CD4-positive, alpha-beta memory T cell (primary cell): ENCODE results near the gene SIGLEC11. TPM values are rescaled to one million over a fixed set of nuclear protein-coding genes. Genes with fewer than 3 reads are reported as not detected.
"Not testable (repeated sequence)": the region's sequence is repeated elsewhere in the genome, so short reads cannot be mapped to it uniquely, and the experiment has no call there.

Experiments used
- CTCF ChIA-PET: fragments of 350-600 bp; sonication (Branson Sonifier 250); formaldehyde crosslinking; loops from one replicate; lab custom pipeline; 2021; ENCODE audit warnings: inconsistent platforms; ENCODE audit not compliant: partially characterized antibody; lab: Charles Lee
- POLR2A ChIA-PET: fragments of 350-600 bp; sonication (Branson Sonifier 250); formaldehyde crosslinking; loops from one replicate; lab custom pipeline; 2021; ENCODE audit not compliant: partially characterized antibody; lab: Charles Lee
- DNase-seq, 5 donors: peaks; one replicate each; pipeline versions ENCODE4 v3.0.0 to v3.0.0-alpha.2; 2020 to 2022; ENCODE audit warnings: mixed read lengths in 1 of 5
- H3K27ac ChIP-seq: one replicate; pipeline ENCODE4 v1.7.0; 2013; ENCODE audit warnings: low read depth, low read length
- H3K27me3 ChIP-seq: 2 replicates; pipeline ENCODE4 v1.7.0; 2013; ENCODE audit warnings: mild to moderate bottlenecking, low read length, moderate library complexity; ENCODE audit not compliant: insufficient read depth
- H3K36me3 ChIP-seq: 2 replicates; pipeline ENCODE4 v1.7.0; 2013; ENCODE audit warnings: mild to moderate bottlenecking, low read length, moderate library complexity; ENCODE audit not compliant: insufficient read depth
- H3K4me1 ChIP-seq: 2 replicates; pipeline ENCODE4 v1.7.0; 2013; ENCODE audit warnings: mild to moderate bottlenecking, low read length, moderate library complexity; ENCODE audit not compliant: insufficient read depth
- H3K4me3 ChIP-seq, 2 donors: one replicate each; pipeline ENCODE4 v1.7.0; 2013; ENCODE audit warnings: low read length in 2 of 2, mild to moderate bottlenecking in 1 of 2
- H3K9me3 ChIP-seq, 2 donors: one replicate each; pipeline ENCODE4 v1.7.0; 2013; ENCODE audit warnings: low read length in 2 of 2, control low read depth in 1 of 2; ENCODE audit not compliant: control insufficient read depth in 1 of 2
- H3K27ac Mint-ChIP-seq, 7 donors: one replicate each; pipeline ENCODE4 v1.8.0; 2020 to 2021; ENCODE audit warnings: mixed read lengths in 7 of 7, mild to moderate bottlenecking in 6 of 7, inconsistent platforms in 3 of 7, moderate library complexity in 3 of 7
- H3K27me3 Mint-ChIP-seq, 2 donors: one replicate each; pipeline ENCODE4 v1.8.0; 2020 to 2021; ENCODE audit warnings: mixed read lengths in 2 of 2
- H3K36me3 Mint-ChIP-seq, 2 donors: one replicate each; pipeline ENCODE4 v1.8.0; 2020 to 2021; ENCODE audit warnings: mixed read lengths in 2 of 2, inconsistent platforms in 1 of 2, mild to moderate bottlenecking in 1 of 2
- H3K4me1 Mint-ChIP-seq, 4 donors: one replicate each; pipeline ENCODE4 v1.8.0; 2020 to 2021; ENCODE audit warnings: mixed read lengths in 4 of 4, mild to moderate bottlenecking in 1 of 4
- H3K4me3 Mint-ChIP-seq, 8 donors: one replicate each; pipeline ENCODE4 v1.8.0; 2020 to 2021; ENCODE audit warnings: mixed read lengths in 8 of 8, mild to moderate bottlenecking in 7 of 8, moderate library complexity in 6 of 8, inconsistent platforms in 3 of 8
- H3K9me3 Mint-ChIP-seq, 8 donors: one replicate each; pipeline ENCODE4 v1.8.0; 2020 to 2021; ENCODE audit warnings: mixed read lengths in 8 of 8, mild to moderate bottlenecking in 5 of 8, inconsistent platforms in 3 of 8, moderate library complexity in 1 of 8
- intact Hi-C: fragments of 100-400 bp; cut with micrococcal nuclease; formaldehyde crosslinking; loops from one replicate; pipeline ENCODE4 v1.15.1; 2023
- polyA plus RNA-seq, 2 donors: library from polyadenylated mRNA; unstranded; fragments of 300-500 nt; fragmentation: Illumina TruSeq; gene quantifications; one replicate each; pipeline ENCODE4 v1.2.3, GENCODE V29; 2021
- total RNA-seq, 2 experiments: library from RNA; stranded (reverse); gene quantifications; one replicate each; pipeline ENCODE4 v1.2.3, GENCODE V29; 2021

SIGLEC11 gene
- total and polyA plus RNA-seq, 4 experiments from 2014 or later, result not detected

DNA sequence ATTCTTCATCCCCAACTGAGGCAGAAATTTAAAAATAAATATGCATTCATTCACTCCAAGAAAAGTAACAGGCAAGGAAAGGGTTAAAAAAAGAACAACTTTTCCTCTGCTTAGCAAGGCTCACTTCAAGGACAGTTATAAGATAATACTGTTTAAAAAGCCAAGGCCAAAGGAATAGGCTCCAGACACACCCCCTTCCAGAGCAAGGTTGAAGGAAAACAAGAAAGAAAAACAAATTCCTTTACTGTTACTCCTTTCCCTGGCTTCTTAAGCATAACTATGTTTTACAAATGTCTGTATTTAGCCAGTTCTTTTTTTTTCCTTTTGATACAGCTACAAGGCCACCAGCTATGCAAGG, 8.5 kb downstream of the SIGLEC11 start:
- no peaks in the 10 kb centered on the region for H3K4me1 ChIP-seq
- Mint-ChIP-seq H3K4me1 (no peaks in the 10 kb centered on the region), H3K27ac (no peak overlapping the region), H3K36me3 (no peaks in the 10 kb centered on the region), H3K9me3 (peaks cover 0 to 2% (median 0%) of the 10 kb centered on the region in 8 donors), H3K4me3 (no peak overlapping the region), H3K27me3 (peaks cover 5 to 15% of the 10 kb centered on the region in 2 donors)
- no peaks in the 10 kb centered on the region for H3K9me3 ChIP-seq
- H3K36me3 ChIP-seq, result no peaks in the 10 kb centered on the region
- no peak for DNase-seq
- H3K27ac ChIP-seq, result no peak overlapping the region
- H3K27me3 ChIP-seq, result no peaks in the 10 kb centered on the region
- ChIA-PET CTCF (no interaction called here), POLR2A (no interaction called here)
- intact Hi-C loops, result no loop called here
- H3K4me3 ChIP-seq, result no peak overlapping the region

DNA sequence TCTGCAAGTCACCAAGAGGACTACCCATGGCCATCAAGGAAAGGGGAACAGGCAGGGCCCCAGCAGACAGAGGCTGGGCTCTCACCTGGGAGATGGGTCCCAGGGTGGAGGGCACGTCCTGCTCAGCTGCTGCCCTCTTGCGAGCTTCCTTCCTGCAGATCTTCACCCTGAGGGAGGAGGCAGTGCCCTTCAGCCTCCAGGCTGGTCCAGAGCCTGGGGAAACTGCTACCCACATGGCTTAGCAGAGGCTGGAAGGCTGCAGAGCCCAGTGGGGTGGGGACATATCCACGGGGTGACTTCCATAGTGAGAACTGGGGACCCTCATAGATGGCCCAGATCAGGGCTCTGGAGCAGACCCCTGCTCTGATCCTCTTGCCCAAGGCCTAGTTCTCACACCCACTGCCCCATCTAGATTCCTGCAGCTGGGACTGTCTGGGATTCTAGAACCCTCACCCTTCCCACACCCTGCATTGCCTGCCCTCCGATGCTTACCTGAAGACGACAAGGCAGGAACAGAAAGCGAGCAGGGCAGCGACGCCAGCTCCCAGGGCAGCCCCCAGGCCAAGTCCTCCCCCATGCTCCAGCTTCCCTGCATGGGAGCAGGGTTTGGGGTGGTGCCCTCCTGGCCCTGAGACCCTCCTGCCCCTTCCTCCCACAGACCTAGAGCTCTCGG, 9.0 kb downstream of the SIGLEC11 start:
- CTCF ChIA-PET, result no interaction called here
- peak overlapping the region in 1 of 7 donors; percentile 35 for H3K27ac Mint-ChIP-seq

DNA sequence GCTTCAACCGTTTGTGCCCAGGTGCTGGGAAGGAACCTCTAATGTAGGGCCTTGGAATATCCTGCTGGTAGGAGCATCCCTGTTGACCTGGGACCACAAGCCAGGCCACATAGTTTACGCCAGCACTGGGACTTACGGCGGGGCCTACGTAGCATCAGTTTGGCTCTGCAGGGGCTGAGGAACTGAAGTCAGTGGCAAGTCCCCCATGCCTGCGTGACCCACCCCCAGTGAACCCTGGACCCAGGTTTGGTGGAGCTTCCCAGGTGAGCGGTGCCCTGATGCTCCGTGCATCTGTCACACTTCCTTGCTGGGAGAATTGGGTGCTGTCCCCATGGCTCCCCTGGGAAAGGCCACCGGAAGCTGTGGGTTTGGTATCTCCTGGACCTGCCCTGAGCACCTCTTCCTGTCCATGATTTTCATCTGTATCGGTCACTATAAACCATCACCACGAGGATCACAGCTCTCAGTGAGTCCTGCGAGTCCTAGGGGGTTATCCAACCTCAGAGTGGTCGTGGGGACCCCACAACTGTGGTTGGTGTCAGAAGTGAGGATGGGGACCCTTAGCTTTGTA, 9.9 kb downstream of the SIGLEC11 start:
- no peaks in the 10 kb centered on the region for H3K4me1 ChIP-seq
- DNase-seq, result no peak
- ChIA-PET CTCF (interaction anchor here (0.6 to 1.1 kb wide), 2 partner anchors 15 to 34 kb away, joined by 3 read pairs; no protein-coding TSS in a partner anchor), POLR2A (no interaction called here)
- H3K27ac ChIP-seq, result no peak overlapping the region
- Mint-ChIP-seq H3K27ac (no peak overlapping the region), H3K9me3 (peaks cover 0 to 4% (median 0%) of the 10 kb centered on the region in 8 donors), H3K36me3 (no peaks in the 10 kb centered on the region), H3K4me1 (no peaks in the 10 kb centered on the region), H3K4me3 (no peak overlapping the region), H3K27me3 (peaks cover 8 to 20% of the 10 kb centered on the region in 2 donors)
- no peak overlapping the region for H3K4me3 ChIP-seq
- H3K36me3 ChIP-seq, result no peaks in the 10 kb centered on the region
- intact Hi-C loops, result no loop called here
- H3K9me3 ChIP-seq, result no peaks in the 10 kb centered on the region
- H3K27me3 ChIP-seq, result no peaks in the 10 kb centered on the region

More for the DNA sequence above, 9.0 kb downstream of the SIGLEC11 start:
- Mint-ChIP-seq H3K36me3 (no peaks in the 10 kb centered on the region), H3K27me3 (peaks cover 5 to 15% of the 10 kb centered on the region in 2 donors), H3K4me1 (no peaks in the 10 kb centered on the region), H3K9me3 (peaks cover 0 to 2% (median 0%) of the 10 kb centered on the region in 8 donors), H3K4me3 (no peak overlapping the region)
- H3K4me3 ChIP-seq, result no peak overlapping the region
- no peaks in the 10 kb centered on the region for H3K9me3 ChIP-seq
- H3K36me3 ChIP-seq, result no peaks in the 10 kb centered on the region
- intact Hi-C loops, result no loop called here
- H3K27me3 ChIP-seq, result no peaks in the 10 kb centered on the region
- POLR2A ChIA-PET, result no interaction called here
- H3K27ac ChIP-seq, result no peak overlapping the region
- DNase-seq, result no peak
- no peaks in the 10 kb centered on the region for H3K4me1 ChIP-seq

DNA sequence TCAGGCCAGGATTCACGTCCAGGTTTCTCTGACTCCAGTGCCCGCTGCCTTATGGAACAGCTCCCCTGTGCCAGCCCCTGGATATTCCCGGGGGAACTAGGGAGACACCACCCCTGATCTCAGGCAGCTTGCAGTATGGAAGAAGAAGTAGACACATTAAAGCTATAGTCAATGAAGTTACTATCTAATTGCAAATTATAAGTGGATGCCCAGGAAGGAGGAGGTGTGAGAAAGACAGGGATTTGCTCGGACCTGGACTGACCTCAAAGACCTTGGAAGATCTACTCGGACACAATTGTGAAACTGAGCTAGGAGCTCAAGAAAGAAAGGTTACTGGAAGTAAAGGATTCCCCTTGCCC, 10.4 kb downstream of the SIGLEC11 start:
- Mint-ChIP-seq H3K4me1 (no peaks in the 10 kb centered on the region), H3K27ac (no peak overlapping the region), H3K36me3 (no peaks in the 10 kb centered on the region), H3K4me3 (no peak overlapping the region), H3K9me3 (peaks cover 0 to 5% (median 0%) of the 10 kb centered on the region in 8 donors), H3K27me3 (peaks cover 9 to 22% of the 10 kb centered on the region in 2 donors)
- CTCF ChIA-PET, result interaction anchor here (0.6 to 1.1 kb wide), 2 partner anchors 15 to 34 kb away, joined by 3 read pairs; no protein-coding TSS in a partner anchor
- H3K27ac ChIP-seq, result no peak overlapping the region
- no peaks in the 10 kb centered on the region for H3K27me3 ChIP-seq
- intact Hi-C loops, result no loop called here
- H3K4me1 ChIP-seq, result no peaks in the 10 kb centered on the region
- POLR2A ChIA-PET, result no interaction called here
- no peak overlapping the region for H3K4me3 ChIP-seq
- no peak for DNase-seq
- H3K9me3 ChIP-seq, result no peaks in the 10 kb centered on the region
- no peaks in the 10 kb centered on the region for H3K36me3 ChIP-seq

DNA sequence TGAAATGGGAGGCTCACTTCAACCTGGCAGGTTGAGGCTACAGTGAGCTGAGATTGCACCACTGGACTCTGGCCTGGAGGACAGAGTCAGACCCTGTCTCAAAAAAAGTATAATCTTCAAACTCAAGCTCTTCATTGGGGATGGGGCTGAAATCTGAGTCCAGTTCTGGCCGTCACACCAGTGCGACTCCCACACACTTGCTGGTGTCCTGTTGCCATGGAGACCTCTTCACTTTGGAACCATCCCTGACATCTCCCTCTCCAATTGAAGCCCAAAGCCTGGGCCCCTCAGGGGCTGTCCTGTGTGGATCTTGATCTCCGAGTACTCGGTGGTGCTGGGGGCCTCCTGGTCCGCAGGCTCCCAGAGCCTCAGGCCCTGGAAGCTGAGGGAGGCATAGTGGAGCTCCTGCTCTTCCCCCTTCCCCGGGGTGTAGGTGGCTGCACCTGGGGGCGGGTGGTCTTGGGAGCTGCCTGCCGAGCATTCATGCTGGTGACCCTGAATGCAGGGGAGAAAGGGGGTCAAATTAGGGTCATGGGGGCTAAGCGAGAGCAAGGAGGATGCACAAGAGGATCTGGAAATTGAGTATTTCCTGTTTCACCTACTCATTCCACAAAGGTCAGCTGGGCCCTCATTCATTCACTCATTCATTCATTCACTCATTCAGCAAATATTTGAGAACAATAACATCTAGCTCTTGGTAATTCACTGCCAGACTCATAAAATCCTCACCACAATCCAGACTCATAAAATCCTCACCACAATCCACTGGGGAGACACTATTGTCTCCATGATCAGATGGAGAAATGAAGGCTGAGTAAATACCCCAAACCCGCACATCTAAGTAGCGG, 11.0 kb downstream of the SIGLEC11 start:
- no peak overlapping the region for H3K4me3 Mint-ChIP-seq
- H3K27me3 Mint-ChIP-seq, result peaks cover 10 to 25% of the 10 kb centered on the region in 2 donors
- no peaks in the 10 kb centered on the region for H3K36me3 Mint-ChIP-seq
- no peaks in the 10 kb centered on the region for H3K27me3 ChIP-seq
- H3K4me1 ChIP-seq, result no peaks in the 10 kb centered on the region
- intact Hi-C loops, result no loop called here
- ChIA-PET CTCF (interaction anchor here (1.1 to 1.4 kb wide), 2 partner anchors 12 to 35 kb away, joined by 3 to 4 read pairs; no protein-coding TSS in a partner anchor), POLR2A (no interaction called here)
- H3K36me3 ChIP-seq, result no peaks in the 10 kb centered on the region
- no peaks in the 10 kb centered on the region for H3K4me1 Mint-ChIP-seq
- DNase-seq, result no peak
- peaks cover 0 to 4% (median 0%) of the 10 kb centered on the region in 8 donors for H3K9me3 Mint-ChIP-seq
- H3K9me3 ChIP-seq, result no peaks in the 10 kb centered on the region
- H3K27ac ChIP-seq, result no peak overlapping the region
- H3K4me3 ChIP-seq, result no peak overlapping the region
- no peak overlapping the region for H3K27ac Mint-ChIP-seq

DNA sequence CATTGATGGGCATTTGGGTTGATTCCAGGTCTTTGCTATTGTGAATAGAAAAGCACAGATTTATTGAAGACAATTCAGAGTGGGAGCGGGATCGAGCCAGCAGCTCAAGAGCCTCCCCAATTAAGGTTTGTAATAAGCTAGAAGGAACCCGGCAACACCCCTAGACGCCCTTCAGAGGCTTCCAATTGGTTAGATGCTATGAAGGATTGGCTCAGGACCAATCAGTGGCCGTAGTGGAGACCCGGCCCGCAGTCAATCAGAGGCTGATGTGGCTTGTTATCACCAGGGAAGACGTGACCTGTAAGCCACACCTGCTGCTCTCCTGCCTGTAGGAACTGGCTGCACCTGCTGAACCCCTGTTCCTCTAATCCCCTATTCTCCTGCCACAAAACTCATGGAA, 14.6 kb downstream of the SIGLEC11 start:
- Histone ChIP-seq H3K27me3 (no peaks in the 10 kb centered on the region), H3K4me1 (no peaks in the 10 kb centered on the region), H3K27ac (no peak overlapping the region), H3K4me3 (no peak overlapping the region), H3K9me3 (no peaks in the 10 kb centered on the region), H3K36me3 (no peaks in the 10 kb centered on the region)
- Mint-ChIP-seq H3K9me3 (peaks cover 0 to 3% (median 0%) of the 10 kb centered on the region in 8 donors), H3K4me1 (no peaks in the 10 kb centered on the region), H3K27me3 (peaks cover 18 to 22% of the 10 kb centered on the region in 2 donors), H3K27ac (no peak overlapping the region), H3K36me3 (no peaks in the 10 kb centered on the region), H3K4me3 (no peak overlapping the region)
- DNase-seq, result no peak
- ChIA-PET CTCF (no interaction called here), POLR2A (no interaction called here)
- intact Hi-C loops, result no loop called here

DNA sequence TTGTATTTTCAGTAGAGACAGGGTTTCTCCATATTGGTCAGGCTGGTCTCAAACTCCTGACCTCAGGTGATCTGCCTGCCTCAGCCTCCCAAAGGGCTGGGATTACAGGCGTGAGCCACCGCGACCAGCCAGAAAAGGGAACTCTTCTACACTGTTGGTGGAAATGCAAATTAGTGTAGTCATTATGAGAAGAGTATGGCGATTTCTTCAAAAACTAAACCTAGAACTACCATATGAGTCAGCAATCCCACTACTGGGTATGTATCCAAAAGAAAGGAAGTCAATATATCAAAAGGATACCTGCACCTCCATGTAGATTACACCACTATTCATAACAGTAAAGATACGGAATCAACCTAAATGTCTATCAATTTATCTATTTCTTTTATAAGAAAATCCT, 16.4 kb downstream of the SIGLEC11 start:
- intact Hi-C loops, H3K36me3 ChIP-seq, CTCF ChIA-PET, POLR2A ChIA-PET, H3K27me3 ChIP-seq, H3K4me3 Mint-ChIP-seq, H3K4me3 ChIP-seq, H3K9me3 ChIP-seq, H3K27ac Mint-ChIP-seq, H3K4me1 Mint-ChIP-seq, H3K36me3 Mint-ChIP-seq, H3K4me1 ChIP-seq, DNase-seq, H3K9me3 Mint-ChIP-seq, H3K27ac ChIP-seq: not testable (repeated sequence)
- peaks cover 16 to 22% of the 10 kb centered on the region in 2 donors for H3K27me3 Mint-ChIP-seq
